HepG2 (cell line): ENCODE results near the gene CREBRF. TPM values are rescaled to one million over a fixed set of nuclear protein-coding genes. Genes with fewer than 3 reads are reported as not detected.

ENCODE experiments used
- ATAC-seq: fragments of 200-7000 bp; cut with Tn5 transposase; 3 replicates; pipeline ENCODE4 v1.9.1; 2020; ENCODE audit warnings: mild to moderate bottlenecking, moderate library complexity
- BruUV-seq: library from RNA; stranded (reverse); fragments of 400-500 nt; replicated peaks from 2 replicates; lab custom pipeline; 2021; lab: Mats Ljungman, UMichigan
- CTCF ChIA-PET: fragments of 300-600 bp; formaldehyde crosslinking; extraction: SDS; loops from one replicate; lab custom pipeline; 2021; ENCODE audit warnings: low total read pairs, inconsistent platforms, low intra/inter-chr PET ratio; lab: Yijun Ruan, JAX
- POLR2A ChIA-PET: fragments of 350-600 bp; sonication (Branson Sonifier 250); formaldehyde crosslinking; loops from one replicate; lab custom pipeline; 2020; ENCODE audit warnings: antibody characterized with exemption, inconsistent platforms; lab: Yijun Ruan, JAX
- DNase-seq: peaks from one replicate; pipeline ENCODE4 v3.0.0-alpha.2; 2015; ENCODE audit warnings: low spot score
- FAIRE-seq: peaks from 3 replicates; lab custom pipeline; 2011; peaks lifted over from hg19 to GRCh38; lab: Jason Lieb, UNC
- H2AFZ ChIP-seq: one replicate; pipeline ENCODE4 v1.6.1; 2011; ENCODE audit warnings: low read length, inconsistent platforms
- H3K27ac ChIP-seq: fragments of 300-600 bp; 3 replicates; pipeline ENCODE4 v1.8.0; 2011; ENCODE audit warnings: mixed run types, mild to moderate bottlenecking, mixed read lengths, low read length, inconsistent platforms; ENCODE audit not compliant: insufficient read depth; ENCODE audit errors: extremely low read length
- H3K27me3 ChIP-seq, 2 experiments: fragments of 200-600 bp in 1 of 2; 2 replicates in 1 of 2; 3 replicates in 1 of 2; pipeline versions ENCODE4 v1.6.0 to v1.8.0; 2011; ENCODE audit warnings: low read length in 2 of 2, mild to moderate bottlenecking in 2 of 2, moderate library complexity in 2 of 2, inconsistent platforms in 1 of 2; ENCODE audit not compliant: insufficient read depth in 2 of 2, control insufficient read depth in 1 of 2
- H3K36me3 ChIP-seq, 2 experiments: fragments of 200-600 bp in 1 of 2; replicated peaks in 1 of 2; 2 replicates in 1 of 2; 3 replicates in 1 of 2; pipeline versions ENCODE4 v1.5.1 to v1.8.0; 2011; ENCODE audit warnings: low read length in 2 of 2, inconsistent platforms in 1 of 2; ENCODE audit not compliant: insufficient read depth in 2 of 2, control insufficient read depth in 1 of 2
- H3K4me1 ChIP-seq: 2 replicates; pipeline ENCODE4 v1.5.1; 2012; ENCODE audit warnings: low read length, inconsistent platforms; ENCODE audit not compliant: insufficient read depth
- H3K4me2 ChIP-seq: 2 replicates; pipeline ENCODE4 v1.6.0; 2011; ENCODE audit warnings: low read depth, low read length, inconsistent platforms
- H3K4me3 ChIP-seq, 3 experiments: fragments of 200-600 bp in 1 of 3; sonication (generic), shearing (Covaris generic) in 1 of 3; replicated peaks in 1 of 3; 2 replicates each; pipeline ENCODE4 v1.5.1; 2011 to 2016; ENCODE audit warnings: low read length in 3 of 3, inconsistent platforms in 2 of 3, low read depth in 2 of 3, mild to moderate bottlenecking in 2 of 3, control low read depth in 1 of 3, mixed read lengths in 1 of 3; ENCODE audit not compliant: insufficient read depth in 1 of 3
- H3K79me2 ChIP-seq: one replicate; pipeline ENCODE4 v1.6.1; 2011; ENCODE audit warnings: low read length, inconsistent platforms; ENCODE audit not compliant: insufficient read depth
- H3K9ac ChIP-seq: 2 replicates; pipeline ENCODE4 v1.6.0; 2011; ENCODE audit warnings: mild to moderate bottlenecking, low read depth, low read length, inconsistent platforms; ENCODE audit not compliant: insufficient read depth
- H3K9me3 ChIP-seq: 2 replicates; pipeline ENCODE4 v1.5.1; 2012; ENCODE audit warnings: mild to moderate bottlenecking, low read length
- H4K20me1 ChIP-seq: 2 replicates; pipeline ENCODE4 v1.6.0; 2011; ENCODE audit warnings: inconsistent platforms, mild to moderate bottlenecking, low read length, moderate library complexity; ENCODE audit not compliant: insufficient read depth
- CEBPG ChIP-seq: IDR thresholded peaks from 2 replicates; pipeline ENCODE4 v1.6.1; 2016
- HNF4A ChIP-seq: sonication (generic); formaldehyde crosslinking; IDR thresholded peaks from 2 replicates; pipeline ENCODE4 v1.4.0; 2020; ENCODE audit warnings: missing genetic modification reagents
- RBFOX2 ChIP-seq: fragments of 200-400 bp; formaldehyde crosslinking; IDR thresholded peaks from 2 replicates; pipeline ENCODE4 v1.6.1; 2017; ENCODE audit warnings: low read depth, mild to moderate bottlenecking, low read length
- RELA ChIP-seq: sonication (generic); formaldehyde crosslinking; IDR thresholded peaks from 2 replicates; pipeline ENCODE4 v1.4.0; 2020; ENCODE audit warnings: missing genetic modification reagents
- ZKSCAN5 ChIP-seq: sonication (generic); formaldehyde crosslinking; IDR thresholded peaks from 2 replicates; pipeline ENCODE4 v1.5.1; 2020; ENCODE audit warnings: mild to moderate bottlenecking, missing genetic modification reagents
- ZMYM2 ChIP-seq: sonication (generic); formaldehyde crosslinking; IDR thresholded peaks from 2 replicates; pipeline ENCODE4 v1.8.0; 2022; ENCODE audit warnings: mild to moderate bottlenecking, missing genetic modification reagents
- ZNF121 ChIP-seq: sonication (generic); formaldehyde crosslinking; IDR thresholded peaks from 2 replicates; pipeline ENCODE4 v1.5.0; 2020; ENCODE audit warnings: mild to moderate bottlenecking, missing genetic modification reagents
- ZNF235 ChIP-seq: sonication (generic); formaldehyde crosslinking; IDR thresholded peaks from 2 replicates; pipeline ENCODE4 v1.8.1; 2023; ENCODE audit warnings: mild to moderate bottlenecking, missing genetic modification reagents, borderline replicate concordance
- ZNF292 ChIP-seq: sonication (generic); formaldehyde crosslinking; IDR thresholded peaks from 2 replicates; pipeline ENCODE4 v1.8.1; 2022; ENCODE audit warnings: mild to moderate bottlenecking, low read depth, missing genetic modification reagents, borderline replicate concordance
- ZNF329 ChIP-seq: sonication (generic); formaldehyde crosslinking; IDR thresholded peaks from 2 replicates; pipeline ENCODE4 v1.9.0; 2021; ENCODE audit warnings: low read depth, mild to moderate bottlenecking, missing genetic modification reagents
- ZNF430 ChIP-seq: sonication (generic); formaldehyde crosslinking; IDR thresholded peaks from 2 replicates; pipeline ENCODE4 v1.9.0; 2021; ENCODE audit warnings: mild to moderate bottlenecking, missing genetic modification reagents
- ZNF772 ChIP-seq: sonication (generic); formaldehyde crosslinking; IDR thresholded peaks from 2 replicates; pipeline ENCODE4 v1.5.0; 2020; ENCODE audit warnings: mild to moderate bottlenecking, missing genetic modification reagents
- ZNF850 ChIP-seq: sonication (generic); formaldehyde crosslinking; conservative IDR thresholded peaks from 2 replicates; pipeline ENCODE4 v1.9.0; 2021; ENCODE audit warnings: mild to moderate bottlenecking, missing genetic modification reagents
- WGBS: methylation state at CpG from one replicate; pipeline ENCODE4 v1.1.6; 2017; ENCODE audit warnings: low lambda C conversion rate; 5-methylcytosine and 5-hydroxymethylcytosine counted together
- in situ Hi-C: cut with HindIII; loops from 2 replicates; pipeline ENCODE4 v1.10.0; 2017; ENCODE audit warnings: low pct_unique_long_range_greater_than_20kb; ENCODE audit not compliant: extremely low pct_ligation_motif_present
- intact Hi-C: fragments of 100-400 bp; cut with micrococcal nuclease; formaldehyde crosslinking; loops from one replicate; pipeline ENCODE4 v1.10.0; 2022; ENCODE audit not compliant: unreplicated experiment
- polyA plus RNA-seq, 8 experiments: library from polyadenylated mRNA; depleted of rRNA in 3 of 8; stranded (reverse) in 7 of 8; unstranded in 1 of 8; fragments of >200 nt; fragmentation: Illumina TruSeq in 4 of 8; extraction: Trizol in 4 of 8; gene quantifications; 2 replicates each; pipeline versions ENCODE4 v1.2.1 to v1.2.3, GENCODE V29; 2011 to 2016; ENCODE audit warnings: low read depth in 4 of 8, missing spikeins in 1 of 8, mixed read lengths in 1 of 8; ENCODE audit not compliant: insufficient read depth in 1 of 8
- total RNA-seq, 5 experiments: library from RNA; depleted of rRNA; stranded (reverse); fragments of >200 nt; fragmentation: Illumina TruSeq; extraction: Trizol; gene quantifications; 2 replicates each; pipeline ENCODE4 v1.2.3, GENCODE V29; 2016; ENCODE audit warnings: low read depth in 1 of 5
- TF ChIP-seq, protein P1 (sequence below): sonication (generic); formaldehyde crosslinking; IDR thresholded peaks from 2 replicates; pipeline ENCODE4 v1.8.0; 2022; ENCODE audit warnings: mild to moderate bottlenecking, missing genetic modification reagents
- TF ChIP-seq, protein P2 (sequence below): IDR thresholded peaks from 2 replicates; pipeline ENCODE4 v1.6.1; 2012; ENCODE audit warnings: low read depth, low read length, improper control_type of control experiment
- TF ChIP-seq, protein P3 (sequence below): fragments of 450-650 bp; IDR thresholded peaks from 2 replicates; pipeline ENCODE4 v1.6.1; 2016

CREBRF gene
- total and polyA plus RNA-seq, 2 of the 13 experiments (the other 11 are each of a cell fraction or from before 2014, with no cell fraction given): 4.5 to 10.2 TPM

DNA sequence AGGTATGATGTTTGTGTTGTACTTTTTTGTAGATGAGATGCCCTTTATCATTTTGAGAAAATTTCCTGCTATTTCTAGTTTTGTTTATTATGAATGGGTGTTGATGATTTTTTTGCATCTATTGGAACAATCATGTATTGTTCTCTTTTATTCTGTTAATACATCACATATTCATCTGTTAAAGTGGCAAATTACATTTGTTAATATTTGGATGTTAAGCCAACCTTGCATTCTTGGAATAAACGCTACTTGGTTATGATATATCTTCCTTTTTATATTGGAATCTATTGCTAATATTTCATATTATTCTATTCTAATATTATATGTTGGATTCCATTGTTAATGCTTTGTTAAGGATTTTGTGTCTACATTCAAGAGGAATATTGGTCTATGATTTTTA is 63.6 kb downstream of the CREBRF start:
- peaks cover 0 to 2% of the 10 kb centered on the region in 2 experiments; a peak in 1 of 5 replicates for H3K36me3 ChIP-seq
- no peaks in the 10 kb centered on the region for H3K27me3 ChIP-seq
- POLR2A ChIA-PET: no interaction called here
- WGBS: 97% methylated on average over 1 of the region's 1 CpG
- intact Hi-C loops: no loop called here
- H3K9me3 ChIP-seq: no peaks in the 10 kb centered on the region
- H4K20me1 ChIP-seq: no peaks in the 10 kb centered on the region
- ATAC-seq: no peak
- H3K4me1 ChIP-seq: peaks cover 9% of the 10 kb centered on the region
- H3K4me3 ChIP-seq: no peak overlapping the region
- H3K4me2 ChIP-seq: no peak overlapping the region
- H3K27ac ChIP-seq: no peak overlapping the region
- no peak overlapping the region for H3K9ac ChIP-seq
- H2AFZ ChIP-seq: no peak overlapping the region
- H3K79me2 ChIP-seq: no peaks in the 10 kb centered on the region
- BruUV-seq: no TSS peak
- TF ChIP-seq, protein P1, sequence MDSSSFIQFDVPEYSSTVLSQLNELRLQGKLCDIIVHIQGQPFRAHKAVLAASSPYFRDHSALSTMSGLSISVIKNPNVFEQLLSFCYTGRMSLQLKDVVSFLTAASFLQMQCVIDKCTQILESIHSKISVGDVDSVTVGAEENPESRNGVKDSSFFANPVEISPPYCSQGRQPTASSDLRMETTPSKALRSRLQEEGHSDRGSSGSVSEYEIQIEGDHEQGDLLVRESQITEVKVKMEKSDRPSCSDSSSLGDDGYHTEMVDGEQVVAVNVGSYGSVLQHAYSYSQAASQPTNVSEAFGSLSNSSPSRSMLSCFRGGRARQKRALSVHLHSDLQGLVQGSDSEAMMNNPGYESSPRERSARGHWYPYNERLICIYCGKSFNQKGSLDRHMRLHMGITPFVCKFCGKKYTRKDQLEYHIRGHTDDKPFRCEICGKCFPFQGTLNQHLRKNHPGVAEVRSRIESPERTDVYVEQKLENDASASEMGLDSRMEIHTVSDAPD: no peak
- TF ChIP-seq ZKSCAN5: no peak
- no peak for TF ChIP-seq ZNF329 (CRISPR knock-in tag)
- TF ChIP-seq, all 625 proteins: peak for 0
- DNase-seq (no peak), FAIRE-seq (no peak)
- in situ Hi-C loops: no loop called here
- CTCF ChIA-PET: no interaction called here

DNA sequence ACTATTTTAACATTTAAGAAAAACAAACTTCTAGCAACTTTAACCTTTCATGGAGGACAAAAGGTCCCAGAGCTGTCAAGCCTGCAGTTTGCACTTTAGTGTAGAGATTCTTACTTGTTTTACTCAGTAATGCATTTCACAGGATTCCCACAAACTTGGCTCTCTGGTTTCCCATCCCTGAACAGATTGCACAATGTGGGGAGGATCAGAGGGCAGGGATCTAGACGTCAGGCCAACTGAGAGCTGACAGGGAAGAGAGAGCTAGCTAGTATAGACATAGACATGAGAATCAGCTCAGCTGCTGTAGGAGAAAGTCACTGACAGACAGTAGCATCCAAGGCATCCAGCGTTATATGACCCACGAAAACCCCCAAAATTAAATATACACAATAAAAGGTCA is 67.3 kb downstream of the CREBRF start:
- H3K4me3 ChIP-seq: no peak overlapping the region
- DNase-seq (peak; percentile 54), ATAC-seq (peak; percentile 87), FAIRE-seq (peak; percentile 84)
- BruUV-seq: TSS peak; percentile 57
- POLR2A ChIA-PET: interaction anchor here (1.2 kb wide), 1 partner anchor 15 kb away, joined by 3 read pairs; no protein-coding TSS in a partner anchor
- intact Hi-C loops (no loop called here), in situ Hi-C loops (no loop called here)
- no peaks in the 10 kb centered on the region for H3K79me2 ChIP-seq
- H3K36me3 ChIP-seq: peaks cover 0 to 2% of the 10 kb centered on the region in 2 experiments; a peak in 1 of 5 replicates
- H3K27ac ChIP-seq: no peak overlapping the region
- no peaks in the 10 kb centered on the region for H4K20me1 ChIP-seq
- no peaks in the 10 kb centered on the region for H3K27me3 ChIP-seq
- no peak overlapping the region for H3K9ac ChIP-seq
- WGBS: 20% methylated on average over 3 of the region's 3 CpGs
- H3K4me2 ChIP-seq: no peak overlapping the region
- peaks cover 9% of the 10 kb centered on the region for H3K4me1 ChIP-seq
- CTCF ChIA-PET: no interaction called here
- H3K9me3 ChIP-seq: no peaks in the 10 kb centered on the region
- H2AFZ ChIP-seq: no peak overlapping the region
- TF ChIP-seq ZNF850 (CRISPR knock-in tag) (no peak), ZNF292 (CRISPR knock-in tag) (peak; percentile 39; the same call in 1 of the 2 replicates), ZNF121 (CRISPR knock-in tag) (peak; percentile 30; the same call in 1 of the 2 replicates), RBFOX2 (no peak), ZNF430 (CRISPR knock-in tag) (no peak), CEBPG (CRISPR knock-in tag) (peak; percentile 95), ZNF772 (CRISPR knock-in tag) (no peak), HNF4A (CRISPR knock-in tag) (peak; percentile 47; the same call in 1 of the 2 replicates), ZMYM2 (CRISPR knock-in tag) (no peak), RELA (CRISPR knock-in tag) (no peak), ZNF235 (CRISPR knock-in tag) (no peak)
- TF ChIP-seq, protein P2, sequence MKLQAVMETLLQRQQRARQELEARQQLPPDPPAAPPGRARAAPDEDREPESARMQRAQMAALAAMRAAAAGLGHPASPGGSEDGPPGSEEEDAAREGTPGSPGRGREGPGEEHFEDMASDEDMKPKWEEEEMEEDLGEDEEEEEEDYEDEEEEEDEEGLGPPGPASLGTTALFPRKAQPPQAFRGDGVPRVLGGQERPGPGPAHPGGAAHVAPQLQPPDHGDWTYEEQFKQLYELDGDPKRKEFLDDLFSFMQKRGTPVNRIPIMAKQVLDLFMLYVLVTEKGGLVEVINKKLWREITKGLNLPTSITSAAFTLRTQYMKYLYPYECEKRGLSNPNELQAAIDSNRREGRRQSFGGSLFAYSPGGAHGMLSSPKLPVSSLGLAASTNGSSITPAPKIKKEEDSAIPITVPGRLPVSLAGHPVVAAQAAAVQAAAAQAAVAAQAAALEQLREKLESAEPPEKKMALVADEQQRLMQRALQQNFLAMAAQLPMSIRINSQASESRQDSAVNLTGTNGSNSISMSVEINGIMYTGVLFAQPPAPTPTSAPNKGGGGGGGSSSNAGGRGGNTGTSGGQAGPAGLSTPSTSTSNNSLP: no peak
- TF ChIP-seq, protein P3, sequence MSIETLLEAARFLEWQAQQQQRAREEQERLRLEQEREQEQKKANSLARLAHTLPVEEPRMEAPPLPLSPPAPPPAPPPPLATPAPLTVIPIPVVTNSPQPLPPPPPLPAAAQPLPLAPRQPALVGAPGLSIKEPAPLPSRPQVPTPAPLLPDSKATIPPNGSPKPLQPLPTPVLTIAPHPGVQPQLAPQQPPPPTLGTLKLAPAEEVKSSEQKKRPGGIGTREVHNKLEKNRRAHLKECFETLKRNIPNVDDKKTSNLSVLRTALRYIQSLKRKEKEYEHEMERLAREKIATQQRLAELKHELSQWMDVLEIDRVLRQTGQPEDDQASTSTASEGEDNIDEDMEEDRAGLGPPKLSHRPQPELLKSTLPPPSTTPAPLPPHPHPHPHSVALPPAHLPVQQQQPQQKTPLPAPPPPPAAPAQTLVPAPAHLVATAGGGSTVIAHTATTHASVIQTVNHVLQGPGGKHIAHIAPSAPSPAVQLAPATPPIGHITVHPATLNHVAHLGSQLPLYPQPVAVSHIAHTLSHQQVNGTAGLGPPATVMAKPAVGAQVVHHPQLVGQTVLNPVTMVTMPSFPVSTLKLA: no peak
